HCT116 (cell line): ENCODE data around the gene HRH2. TPM values are rescaled to one million over a fixed set of nuclear protein-coding genes. Genes with fewer than 3 reads are reported as not detected.

Source experiments
- ATAC-seq: fragments of 200-7000 bp; cut with Tn5 transposase; 2 replicates; pipeline ENCODE4 v1.9.1; 2020; ENCODE audit warnings: mild to moderate bottlenecking, moderate library complexity
- BruUV-seq: library from RNA; stranded (reverse); fragments of 400-500 nt; replicated peaks from 2 replicates; lab custom pipeline; 2021; lab: Mats Ljungman, UMichigan
- CTCF ChIA-PET: fragments of 300-600 bp; sonication (Branson Sonifier 250); formaldehyde crosslinking; loops from one replicate; lab custom pipeline; 2021; ENCODE audit warnings: antibody characterized with exemption; lab: Charles Lee
- POLR2A ChIA-PET: fragments of 300-600, 350-600 bp; sonication (Branson Sonifier 250); formaldehyde crosslinking; loops from one replicate; lab custom pipeline; 2021; ENCODE audit warnings: antibody characterized with exemption; lab: Charles Lee
- RAD21 ChIA-PET, 2 experiments: fragments of 300-600 bp; sonication (Branson Sonifier 250); formaldehyde crosslinking; loops; one replicate each; lab custom pipeline; 2023; ENCODE audit warnings: low total read pairs in 2 of 2; ENCODE audit not compliant: uncharacterized antibody in 2 of 2, unreplicated experiment in 2 of 2, low non-redundant PET in 1 of 2; lab: Charles Lee
- DNase-seq: peaks from one replicate; pipeline ENCODE4 v3.0.0-alpha.2; 2010; ENCODE audit warnings: low read depth, low spot score
- H2AFZ ChIP-seq: fragments of 200-600 bp; shearing (Covaris generic), sonication (generic); 2 replicates; pipeline ENCODE4 v1.6.1; 2017; ENCODE audit warnings: low read depth, mixed run types, mixed read lengths, antibody characterized with exemption, low read length; ENCODE audit not compliant: poor library complexity, severe bottlenecking
- H3K27ac ChIP-seq: 2 replicates; pipeline ENCODE4 v1.5.1; 2012; ENCODE audit warnings: low read depth, low read length
- H3K27me3 ChIP-seq: fragments of 200-600 bp; sonication (generic); 2 replicates; pipeline ENCODE4 v1.6.1; 2016; ENCODE audit warnings: mixed run types, low read length, mixed read lengths; ENCODE audit not compliant: insufficient read depth
- H3K36me3 ChIP-seq, 2 experiments: fragments of 200-500 bp in 1 of 2; fragments of 200-600 bp in 1 of 2; sonication (Bioruptor generic) in 1 of 2; sonication (generic) in 1 of 2; 2 replicates each; pipeline versions ENCODE4 v1.5.1 to v1.6.1; 2014 to 2016; ENCODE audit warnings: low read length in 2 of 2, inconsistent platforms in 1 of 2, mixed read lengths in 1 of 2, mixed run types in 1 of 2; ENCODE audit not compliant: insufficient read depth in 2 of 2, control insufficient read depth in 1 of 2
- H3K4me1 ChIP-seq, 2 experiments: fragments of 200-600 bp in 1 of 2; sonication (generic) in 1 of 2; 2 replicates each; pipeline versions ENCODE4 v1.5.1 to v1.6.1; 2012 to 2017; ENCODE audit warnings: low read length in 2 of 2, inconsistent platforms in 1 of 2, mild to moderate bottlenecking in 1 of 2, mixed read lengths in 1 of 2, mixed run types in 1 of 2, moderate library complexity in 1 of 2; ENCODE audit not compliant: insufficient read depth in 2 of 2, control insufficient read depth in 1 of 2
- H3K4me2 ChIP-seq: fragments of 200-600 bp; sonication (generic); 2 replicates; pipeline ENCODE4 v1.6.1; 2017; ENCODE audit warnings: mixed run types, low read length, mixed read lengths
- H3K4me3 ChIP-seq, 2 experiments: fragments of 200-600 bp in 1 of 2; sonication (generic) in 1 of 2; replicated peaks in 1 of 2; 2 replicates each; pipeline ENCODE4 v1.5.1; 2011 to 2016; ENCODE audit warnings: low read length in 2 of 2, control low read depth in 1 of 2, low read depth in 1 of 2, mild to moderate bottlenecking in 1 of 2, mixed read lengths in 1 of 2, mixed run types in 1 of 2
- H3K79me2 ChIP-seq: fragments of 200-600 bp; sonication (generic); 2 replicates; pipeline ENCODE4 v1.6.1; 2017; ENCODE audit warnings: mild to moderate bottlenecking, mixed run types, low read length, moderate library complexity, mixed read lengths; ENCODE audit not compliant: insufficient read depth
- H3K9ac ChIP-seq: fragments of 200-600 bp; sonication (generic); 2 replicates; pipeline ENCODE4 v1.6.1; 2016; ENCODE audit warnings: low read length, mixed read lengths
- H3K9me2 ChIP-seq: fragments of 200-600 bp; sonication (generic), shearing (Covaris generic); 2 replicates; pipeline ENCODE4 v1.6.1; 2017; ENCODE audit warnings: mixed run types, mild to moderate bottlenecking, moderate library complexity; ENCODE audit not compliant: insufficient read depth
- H3K9me3 ChIP-seq, 2 experiments: fragments of 200-500 bp in 1 of 2; fragments of 200-600 bp in 1 of 2; sonication (Bioruptor generic) in 1 of 2; sonication (generic) in 1 of 2; 2 replicates each; pipeline ENCODE4 v1.6.1; 2014 to 2017; ENCODE audit warnings: low read length in 2 of 2, mixed read lengths in 2 of 2, inconsistent platforms in 1 of 2, low read depth in 1 of 2, mild to moderate bottlenecking in 1 of 2, mixed run types in 1 of 2, moderate library complexity in 1 of 2; ENCODE audit not compliant: control insufficient read depth in 1 of 2, insufficient read depth in 1 of 2
- H4K20me1 ChIP-seq: fragments of 200-600 bp; sonication (generic), shearing (Covaris generic); 2 replicates; pipeline ENCODE4 v1.6.1; 2017; ENCODE audit warnings: mixed run types, mild to moderate bottlenecking, moderate library complexity; ENCODE audit not compliant: insufficient read depth
- CBX3 ChIP-seq: IDR thresholded peaks from 2 replicates; pipeline ENCODE4 v1.6.1; 2012; ENCODE audit warnings: low read depth
- CEBPB ChIP-seq: IDR thresholded peaks from 2 replicates; pipeline ENCODE4 v1.6.1; 2012; ENCODE audit warnings: low read depth
- EGR1 ChIP-seq: IDR thresholded peaks from 2 replicates; pipeline ENCODE4 v1.6.1; 2012; ENCODE audit warnings: low read depth
- ELF1 ChIP-seq: IDR thresholded peaks from 2 replicates; pipeline ENCODE4 v1.6.1; 2012; ENCODE audit warnings: low read depth, borderline replicate concordance
- EZH2 ChIP-seq: fragments of 200-600 bp; sonication (generic); IDR thresholded peaks from 2 replicates; pipeline ENCODE4 v1.6.1; 2017; ENCODE audit warnings: antibody characterized with exemption, mixed run types
- EZH2phosphoT487 ChIP-seq: fragments of 200-600 bp; IDR thresholded peaks from 2 replicates; pipeline ENCODE4 v1.6.1; 2018; ENCODE audit warnings: antibody characterized with exemption, borderline replicate concordance
- POLR2AphosphoS5 ChIP-seq: IDR thresholded peaks from 2 replicates; pipeline ENCODE4 v1.6.1; 2011; ENCODE audit warnings: mild to moderate bottlenecking, low read depth, low read length, moderate library complexity
- RAD21 ChIP-seq: IDR thresholded peaks from 2 replicates; pipeline ENCODE4 v1.6.1; 2012; ENCODE audit warnings: low read depth, mild to moderate bottlenecking
- SIN3A ChIP-seq: IDR thresholded peaks from 2 replicates; pipeline ENCODE4 v1.6.1; 2012; ENCODE audit warnings: low read depth
- SP1 ChIP-seq: IDR thresholded peaks from 2 replicates; pipeline ENCODE4 v1.6.1; 2012; ENCODE audit warnings: low read depth
- SRF ChIP-seq: IDR thresholded peaks from 2 replicates; pipeline ENCODE4 v1.6.1; 2012; ENCODE audit warnings: low read depth
- TCF7L2 ChIP-seq: IDR thresholded peaks from 2 replicates; pipeline ENCODE4 v1.7.0; 2011; ENCODE audit warnings: borderline replicate concordance, inconsistent platforms; ENCODE audit not compliant: insufficient read depth, insufficient read length; ENCODE audit errors: extremely low read depth
- YY1 ChIP-seq: IDR thresholded peaks from 2 replicates; pipeline ENCODE4 v1.6.1; 2011; ENCODE audit warnings: low read length, low read depth, moderate library complexity, mild to moderate bottlenecking; ENCODE audit not compliant: insufficient replicate concordance; ENCODE audit errors: extremely low read depth
- ZFX ChIP-seq: fragments of 450-650 bp; IDR thresholded peaks from 2 replicates; pipeline ENCODE4 v1.6.1; 2017
- ZNF274 ChIP-seq: fragments of 200-500 bp; sonication (Bioruptor generic); IDR thresholded peaks from 2 replicates; pipeline ENCODE4 v1.6.1; 2014; ENCODE audit warnings: mild to moderate bottlenecking, low read depth, low read length, inconsistent platforms
- intact Hi-C: fragments of 100-400 bp; cut with micrococcal nuclease; formaldehyde crosslinking; loops from 2 replicates; pipeline ENCODE4 v1.10.0; 2022
- total RNA-seq: library from RNA; stranded (reverse); gene quantifications from one replicate; pipeline ENCODE4 v1.2.1, GENCODE V29; 2021; ENCODE audit not compliant: unreplicated experiment
- TF ChIP-seq, protein P1 (sequence below): IDR thresholded peaks from 2 replicates; pipeline ENCODE4 v1.6.1; 2012
- TF ChIP-seq, protein P2 (sequence below): IDR thresholded peaks from 2 replicates; pipeline ENCODE4 v1.6.1; 2012
- TF ChIP-seq, protein P3 (sequence below): IDR thresholded peaks from 2 replicates; pipeline ENCODE4 v1.6.1; 2011; ENCODE audit warnings: mild to moderate bottlenecking, low read length, moderate library complexity; ENCODE audit not compliant: insufficient replicate concordance; ENCODE audit errors: extremely low read depth
- TF ChIP-seq, protein P4 (sequence below), 3 experiments: fragments of 200-600 bp in 1 of 3; sonication (generic) in 1 of 3; IDR thresholded peaks in 2 of 3; conservative IDR thresholded peaks in 1 of 3; 2 replicates each; pipeline ENCODE4 v1.5.1; 2012 to 2017; ENCODE audit warnings: low read depth in 2 of 3, low read length in 2 of 3, antibody characterized with exemption in 1 of 3, borderline replicate concordance in 1 of 3, control low read depth in 1 of 3, mild to moderate bottlenecking in 1 of 3, mixed read lengths in 1 of 3, mixed run types in 1 of 3, moderate library complexity in 1 of 3; ENCODE audit not compliant: insufficient read depth in 1 of 3
- TF ChIP-seq, protein P5 (sequence below): IDR thresholded peaks from 2 replicates; pipeline ENCODE4 v1.6.1; 2012; ENCODE audit warnings: low read depth

HRH2 gene
- total RNA-seq, 1 experiment from 2014 or later = 0.12 TPM

DNA sequence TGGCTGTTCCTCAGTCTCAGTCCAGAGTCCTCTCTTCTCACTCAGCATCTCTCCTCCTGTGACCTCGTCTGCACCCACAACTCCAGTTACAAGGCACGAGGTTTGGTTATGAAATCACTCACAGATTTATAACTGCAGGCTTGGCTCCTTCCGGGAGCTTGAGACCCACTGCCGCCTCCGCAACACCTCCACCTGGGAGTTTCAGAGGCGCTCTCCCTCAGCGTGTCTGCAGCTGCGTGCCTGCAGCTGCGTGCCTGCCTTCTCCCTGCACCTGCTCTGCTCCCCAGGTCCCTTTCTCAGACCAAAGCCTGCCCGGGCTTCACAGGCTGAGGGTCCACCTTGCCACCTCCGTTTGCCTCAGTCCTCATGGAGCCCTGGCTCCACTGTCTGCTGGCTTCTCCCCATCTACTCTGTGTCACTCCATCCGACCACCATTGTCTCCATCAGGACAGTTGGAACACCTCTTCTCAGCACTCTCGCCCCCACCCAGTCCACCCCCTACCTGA lies 51.5 kb downstream of the HRH2 start:
- Histone ChIP-seq H3K9me3 (no peaks in the 10 kb centered on the region), H3K79me2 (no peaks in the 10 kb centered on the region), H3K4me1 (no peaks in the 10 kb centered on the region), H3K27me3 (0 out of 2 replicates have a peak, but pooled peaks cover 5% of the 10 kb centered on the region), H2AFZ (no peak overlapping the region), H3K4me2 (no peak overlapping the region), H3K27ac (no peak overlapping the region), H3K9ac (no peak overlapping the region), H4K20me1 (no peaks in the 10 kb centered on the region), H3K36me3 (no peaks in the 10 kb centered on the region), H3K4me3 (no peak overlapping the region), H3K9me2 (no peaks in the 10 kb centered on the region)
- no TSS peak for BruUV-seq
- CTCF ChIA-PET = no interaction called here
- intact Hi-C loops = no loop called here
- POLR2A ChIA-PET = no interaction called here
- RAD21 ChIA-PET = no interaction called here
- DNase-seq (no peak), ATAC-seq (no peak)
- TF ChIP-seq, protein P1, sequence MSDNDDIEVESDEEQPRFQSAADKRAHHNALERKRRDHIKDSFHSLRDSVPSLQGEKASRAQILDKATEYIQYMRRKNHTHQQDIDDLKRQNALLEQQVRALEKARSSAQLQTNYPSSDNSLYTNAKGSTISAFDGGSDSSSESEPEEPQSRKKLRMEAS = no peak
- TF ChIP-seq, protein P2, sequence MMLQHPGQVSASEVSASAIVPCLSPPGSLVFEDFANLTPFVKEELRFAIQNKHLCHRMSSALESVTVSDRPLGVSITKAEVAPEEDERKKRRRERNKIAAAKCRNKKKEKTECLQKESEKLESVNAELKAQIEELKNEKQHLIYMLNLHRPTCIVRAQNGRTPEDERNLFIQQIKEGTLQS = no peak
- TF ChIP-seq ZFX = no peak
- TF ChIP-seq RAD21 = no peak
- TF ChIP-seq, protein P3, sequence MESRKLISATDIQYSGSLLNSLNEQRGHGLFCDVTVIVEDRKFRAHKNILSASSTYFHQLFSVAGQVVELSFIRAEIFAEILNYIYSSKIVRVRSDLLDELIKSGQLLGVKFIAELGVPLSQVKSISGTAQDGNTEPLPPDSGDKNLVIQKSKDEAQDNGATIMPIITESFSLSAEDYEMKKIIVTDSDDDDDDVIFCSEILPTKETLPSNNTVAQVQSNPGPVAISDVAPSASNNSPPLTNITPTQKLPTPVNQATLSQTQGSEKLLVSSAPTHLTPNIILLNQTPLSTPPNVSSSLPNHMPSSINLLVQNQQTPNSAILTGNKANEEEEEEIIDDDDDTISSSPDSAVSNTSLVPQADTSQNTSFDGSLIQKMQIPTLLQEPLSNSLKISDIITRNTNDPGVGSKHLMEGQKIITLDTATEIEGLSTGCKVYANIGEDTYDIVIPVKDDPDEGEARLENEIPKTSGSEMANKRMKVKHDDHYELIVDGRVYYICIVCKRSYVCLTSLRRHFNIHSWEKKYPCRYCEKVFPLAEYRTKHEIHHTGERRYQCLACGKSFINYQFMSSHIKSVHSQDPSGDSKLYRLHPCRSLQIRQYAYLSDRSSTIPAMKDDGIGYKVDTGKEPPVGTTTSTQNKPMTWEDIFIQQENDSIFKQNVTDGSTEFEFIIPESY = no peak
- no peak for TF ChIP-seq ZNF274
- no peak for TF ChIP-seq TCF7L2
- TF ChIP-seq SRF = no peak
- no peak for TF ChIP-seq SIN3A
- no peak for TF ChIP-seq SP1
- no peak for TF ChIP-seq ELF1
- no peak for TF ChIP-seq EZH2phosphoT487
- no peak for TF ChIP-seq CEBPB
- no peak for TF ChIP-seq EGR1
- TF ChIP-seq POLR2AphosphoS5 = no peak
- TF ChIP-seq CBX3 = no peak
- TF ChIP-seq, protein P4, sequence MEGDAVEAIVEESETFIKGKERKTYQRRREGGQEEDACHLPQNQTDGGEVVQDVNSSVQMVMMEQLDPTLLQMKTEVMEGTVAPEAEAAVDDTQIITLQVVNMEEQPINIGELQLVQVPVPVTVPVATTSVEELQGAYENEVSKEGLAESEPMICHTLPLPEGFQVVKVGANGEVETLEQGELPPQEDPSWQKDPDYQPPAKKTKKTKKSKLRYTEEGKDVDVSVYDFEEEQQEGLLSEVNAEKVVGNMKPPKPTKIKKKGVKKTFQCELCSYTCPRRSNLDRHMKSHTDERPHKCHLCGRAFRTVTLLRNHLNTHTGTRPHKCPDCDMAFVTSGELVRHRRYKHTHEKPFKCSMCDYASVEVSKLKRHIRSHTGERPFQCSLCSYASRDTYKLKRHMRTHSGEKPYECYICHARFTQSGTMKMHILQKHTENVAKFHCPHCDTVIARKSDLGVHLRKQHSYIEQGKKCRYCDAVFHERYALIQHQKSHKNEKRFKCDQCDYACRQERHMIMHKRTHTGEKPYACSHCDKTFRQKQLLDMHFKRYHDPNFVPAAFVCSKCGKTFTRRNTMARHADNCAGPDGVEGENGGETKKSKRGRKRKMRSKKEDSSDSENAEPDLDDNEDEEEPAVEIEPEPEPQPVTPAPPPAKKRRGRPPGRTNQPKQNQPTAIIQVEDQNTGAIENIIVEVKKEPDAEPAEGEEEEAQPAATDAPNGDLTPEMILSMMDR (IDR thresholded peaks at IDR 0.05 in 2 of 3, conservative IDR thresholded peaks at IDR 0.05 in 1 of 3; ENCODE audit: borderline replicate concordance in 1 of 3, insufficient read depth in 1 of 3, low read depth in 2 of 3, low read length in 2 of 3) = no peak
- TF ChIP-seq, protein P5, sequence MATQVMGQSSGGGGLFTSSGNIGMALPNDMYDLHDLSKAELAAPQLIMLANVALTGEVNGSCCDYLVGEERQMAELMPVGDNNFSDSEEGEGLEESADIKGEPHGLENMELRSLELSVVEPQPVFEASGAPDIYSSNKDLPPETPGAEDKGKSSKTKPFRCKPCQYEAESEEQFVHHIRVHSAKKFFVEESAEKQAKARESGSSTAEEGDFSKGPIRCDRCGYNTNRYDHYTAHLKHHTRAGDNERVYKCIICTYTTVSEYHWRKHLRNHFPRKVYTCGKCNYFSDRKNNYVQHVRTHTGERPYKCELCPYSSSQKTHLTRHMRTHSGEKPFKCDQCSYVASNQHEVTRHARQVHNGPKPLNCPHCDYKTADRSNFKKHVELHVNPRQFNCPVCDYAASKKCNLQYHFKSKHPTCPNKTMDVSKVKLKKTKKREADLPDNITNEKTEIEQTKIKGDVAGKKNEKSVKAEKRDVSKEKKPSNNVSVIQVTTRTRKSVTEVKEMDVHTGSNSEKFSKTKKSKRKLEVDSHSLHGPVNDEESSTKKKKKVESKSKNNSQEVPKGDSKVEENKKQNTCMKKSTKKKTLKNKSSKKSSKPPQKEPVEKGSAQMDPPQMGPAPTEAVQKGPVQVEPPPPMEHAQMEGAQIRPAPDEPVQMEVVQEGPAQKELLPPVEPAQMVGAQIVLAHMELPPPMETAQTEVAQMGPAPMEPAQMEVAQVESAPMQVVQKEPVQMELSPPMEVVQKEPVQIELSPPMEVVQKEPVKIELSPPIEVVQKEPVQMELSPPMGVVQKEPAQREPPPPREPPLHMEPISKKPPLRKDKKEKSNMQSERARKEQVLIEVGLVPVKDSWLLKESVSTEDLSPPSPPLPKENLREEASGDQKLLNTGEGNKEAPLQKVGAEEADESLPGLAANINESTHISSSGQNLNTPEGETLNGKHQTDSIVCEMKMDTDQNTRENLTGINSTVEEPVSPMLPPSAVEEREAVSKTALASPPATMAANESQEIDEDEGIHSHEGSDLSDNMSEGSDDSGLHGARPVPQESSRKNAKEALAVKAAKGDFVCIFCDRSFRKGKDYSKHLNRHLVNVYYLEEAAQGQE = no peak
- no peak for TF ChIP-seq YY1
- no peak for TF ChIP-seq EZH2
